ENCODE data around the gene RTL10. TPM values are rescaled to one million over a fixed set of nuclear protein-coding genes. Genes with fewer than 3 reads are reported as not detected.

The RTL10 gene
- total and polyA plus RNA-seq, 2 of the 4 experiments (the other 2 are of a cell fraction): 8.6 to 12.1 TPM

GRCh38 chr22:19819208-19819910 is 35.3 kb downstream of the RTL10 start:
- Histone ChIP-seq H4K20me1 (ENCODE audit: insufficient read depth, low read length) (no peaks in the 10 kb centered on the region), H2AFZ (replicated peaks; ENCODE audit: low read length, poor library complexity) (no peak overlapping the region), H3K4me2 (ENCODE audit: low read depth, low read length) (no peak overlapping the region), H3K9me3 (ENCODE audit: control insufficient read depth, insufficient read depth, low read length) (no peaks in the 10 kb centered on the region), H4K91ac (ENCODE audit: insufficient read depth, low read depth, low read length) (no peak overlapping the region), H3K4me1 (ENCODE audit: control insufficient read depth, insufficient read depth, low read length) (no peaks in the 10 kb centered on the region), H3K9ac (ENCODE audit: low read depth, low read length) (no peak overlapping the region), H2BK15ac (ENCODE audit: low read depth, low read length) (no peak overlapping the region), H3K79me1 (ENCODE audit: low read depth in 1 of 2, low read length in 2 of 2) (0 out of 4 replicates have a peak, but pooled peaks cover 0 to 2% of the 10 kb centered on the region in 2 experiments), H2BK20ac (ENCODE audit: low read depth, low read length) (no peak overlapping the region), H3K18ac (ENCODE audit: low read depth, low read length) (no peak overlapping the region), H4K8ac (ENCODE audit: low read depth in 2 of 2, low read length in 2 of 2) (no peak overlapping the region), H3K23ac (ENCODE audit: low read depth, low read length) (no peak overlapping the region), H3K4ac (ENCODE audit: low read depth, low read length) (no peak overlapping the region), H3K14ac (replicated peaks; ENCODE audit: low read depth, low read length) (no peak overlapping the region), H3K36me3 (ENCODE audit: control insufficient read depth, insufficient read depth, low read length) (no peaks in the 10 kb centered on the region), H4K5ac (ENCODE audit: low read depth, low read length) (no peak overlapping the region), H2BK120ac (ENCODE audit: low read depth, low read length) (no peak overlapping the region), H2BK5ac (ENCODE audit: low read depth, low read length, poor library complexity, severe bottlenecking) (no peak overlapping the region), H2AK5ac (ENCODE audit: low read depth, low read length) (no peak overlapping the region), H3K27me3 (ENCODE audit: control insufficient read depth, insufficient read depth, low read length) (no peaks in the 10 kb centered on the region), H3K56ac (ENCODE audit: extremely low read depth, insufficient read depth, low read length) (no peak overlapping the region), H3K4me3 (ENCODE audit: insufficient read depth, low read depth, low read length) (no peak overlapping the region), H3K9me1 (ENCODE audit: insufficient read depth, low read length) (0 out of 2 replicates have a peak, but pooled peaks cover 3% of the 10 kb centered on the region), H2AK9ac (replicated peaks; ENCODE audit: low read depth, low read length, poor library complexity) (no peak overlapping the region), H3K27ac (ENCODE audit: insufficient read depth, low read length) (no peak overlapping the region)
- ATAC-seq (ENCODE audit: low read depth) (no peak), DNase-seq (no peak)
- no TSS peak for BruUV-seq (replicated peaks)
- CTCF ChIA-PET: no interaction called here
- in situ Hi-C loops (cut with MboI; ENCODE audit: low sequenced_read_pairs): no loop called here
- 94% methylated on average over 5 of the region's 14 CpGs; no CpG with 5 or more reads in 1 of the 2 experiments for WGBS, 2 experiments (ENCODE audit: extremely low coverage in 2 of 2, insufficient read length in 1 of 2)
- intact Hi-C loops (cut with micrococcal nuclease): no loop called here
- dilution Hi-C loops (cut with HindIII; ENCODE audit: low sequenced_read_pairs, unreplicated experiment): no loop called here
- no peak for TF ChIP-seq POLR2A (IDR thresholded peaks at IDR 0.05; ENCODE audit: low read depth, low read length)
- no peak for TF ChIP-seq ELK1 (IDR thresholded peaks at IDR 0.05; ENCODE audit: borderline replicate concordance, low read depth, low read length)
- no peak for TF ChIP-seq SMC3 (IDR thresholded peaks at IDR 0.05; ENCODE audit: low read depth, low read length)
- POLR2A ChIA-PET (ENCODE audit: unreplicated experiment): no interaction called here
